Activated naive CD4-positive, alpha-beta T cell treated with Interleukin-2 at 50 U/mL for 16 hours (primary cell): ENCODE data around the gene CSTPP1.
"Not testable (repeated sequence)": the region's sequence is repeated elsewhere in the genome, so short reads cannot be mapped to it uniquely, and the experiment has no call there.

ENCODE experiments used
- DNase-seq: peaks from one replicate; pipeline ENCODE4 v3.0.0-alpha.2; 2020

CSTPP1 gene

GRCh38 chr11:47055534-47055933 lies 119.0 kb downstream of the CSTPP1 start:
- no peak for DNase-seq

GRCh38 chr11:47056261-47056915 lies 119.8 kb downstream of the CSTPP1 start:
- DNase-seq: no peak

GRCh38 chr11:47057365-47057764 lies 120.8 kb downstream of the CSTPP1 start:
- DNase-seq: no peak

- DNase-seq: no peak
Observed at GRCh38 chr11:47060807-47061206, 124.2 kb downstream of the CSTPP1 start.

- DNase-seq: no peak
Observed at GRCh38 chr11:47061429-47062178, 125.0 kb downstream of the CSTPP1 start.

- DNase-seq: no peak
Observed at GRCh38 chr11:47062736-47063135, 126.2 kb downstream of the CSTPP1 start.

- DNase-seq: no peak
Observed at GRCh38 chr11:47067401-47067800, 130.8 kb downstream of the CSTPP1 start.

- DNase-seq: no peak
Observed at GRCh38 chr11:47070769-47071168, 134.2 kb downstream of the CSTPP1 start.

GRCh38 chr11:47071341-47071740 lies 134.8 kb downstream of the CSTPP1 start:
- no peak for DNase-seq

GRCh38 chr11:47071791-47072261 lies 135.3 kb downstream of the CSTPP1 start:
- no peak for DNase-seq

GRCh38 chr11:47078751-47079521 lies 142.4 kb downstream of the CSTPP1 start:
- DNase-seq: no peak

GRCh38 chr11:47080775-47081174 lies 144.2 kb downstream of the CSTPP1 start:
- DNase-seq: not testable (repeated sequence)

GRCh38 chr11:47083913-47084312 lies 147.4 kb downstream of the CSTPP1 start:
- DNase-seq: no peak

- DNase-seq: no peak
Observed at GRCh38 chr11:47087801-47088200, 151.2 kb downstream of the CSTPP1 start.

GRCh38 chr11:47093541-47093940 lies 157.0 kb downstream of the CSTPP1 start:
- DNase-seq: no peak

GRCh38 chr11:47096871-47097270 lies 160.3 kb downstream of the CSTPP1 start:
- DNase-seq: not testable (repeated sequence)

GRCh38 chr11:47098223-47098622 lies 161.7 kb downstream of the CSTPP1 start:
- not testable (repeated sequence) for DNase-seq

- DNase-seq: no peak
Observed at GRCh38 chr11:47099214-47099917, 162.8 kb downstream of the CSTPP1 start.

- no peak for DNase-seq
Observed at GRCh38 chr11:47099918-47100315, 163.4 kb downstream of the CSTPP1 start.

- DNase-seq: no peak
Observed at GRCh38 chr11:47101406-47101805, 164.8 kb downstream of the CSTPP1 start.

- DNase-seq: no peak
Observed at GRCh38 chr11:47104261-47104950, 167.8 kb downstream of the CSTPP1 start.

- DNase-seq: no peak
Observed at GRCh38 chr11:47105541-47105940, 169.0 kb downstream of the CSTPP1 start.
